Right lobe of liver (tissue), 4 donors: Measurements from ENCODE around the gene KCTD21.

ENCODE experiments used
- POLR2A ChIP-seq: fragments of 450-650 bp; IDR thresholded peaks from one replicate; pipeline ENCODE4 v1.6.1; 2017; ENCODE audit warnings: antibody characterized with exemption, mild to moderate bottlenecking
- TF ChIP-seq, protein P1 (sequence below), 4 donors: fragments of 200-600 bp in 3 of 4; fragments of 450-650 bp in 1 of 4; IDR thresholded peaks; one replicate each; pipeline versions ENCODE4 v1.5.1 to v1.8.0; 2016 to 2022; ENCODE audit warnings: antibody characterized with exemption in 4 of 4, mild to moderate bottlenecking in 2 of 4
- donor health status: DM: no; HTN: no; CAD: no.
- donor health status: DM: no; HTN: no; CAD: no.
- donor health status: DM: no; HTN: yes; CAD: no.

DNA sequence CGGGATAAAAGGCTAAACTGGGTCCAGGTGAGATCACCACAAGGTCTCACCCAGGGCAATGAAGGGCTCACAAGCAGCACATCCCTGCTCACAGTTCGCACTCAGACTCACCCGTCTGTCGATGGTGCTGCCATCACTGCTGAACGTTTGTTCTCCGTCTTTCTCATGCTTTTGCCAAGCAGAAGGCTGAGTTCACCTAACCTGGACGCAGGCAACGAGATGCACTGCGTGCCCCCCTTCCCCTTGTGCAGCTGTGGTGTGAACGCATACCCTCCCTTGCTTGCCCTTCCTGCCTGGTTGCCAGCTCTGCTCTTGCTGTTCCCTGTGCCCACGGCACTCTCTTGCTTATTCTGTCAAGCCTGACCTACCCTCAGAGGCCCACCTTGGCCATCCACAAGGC lies 18.0 kb downstream of the KCTD21 start:
- TF ChIP-seq, protein P1, sequence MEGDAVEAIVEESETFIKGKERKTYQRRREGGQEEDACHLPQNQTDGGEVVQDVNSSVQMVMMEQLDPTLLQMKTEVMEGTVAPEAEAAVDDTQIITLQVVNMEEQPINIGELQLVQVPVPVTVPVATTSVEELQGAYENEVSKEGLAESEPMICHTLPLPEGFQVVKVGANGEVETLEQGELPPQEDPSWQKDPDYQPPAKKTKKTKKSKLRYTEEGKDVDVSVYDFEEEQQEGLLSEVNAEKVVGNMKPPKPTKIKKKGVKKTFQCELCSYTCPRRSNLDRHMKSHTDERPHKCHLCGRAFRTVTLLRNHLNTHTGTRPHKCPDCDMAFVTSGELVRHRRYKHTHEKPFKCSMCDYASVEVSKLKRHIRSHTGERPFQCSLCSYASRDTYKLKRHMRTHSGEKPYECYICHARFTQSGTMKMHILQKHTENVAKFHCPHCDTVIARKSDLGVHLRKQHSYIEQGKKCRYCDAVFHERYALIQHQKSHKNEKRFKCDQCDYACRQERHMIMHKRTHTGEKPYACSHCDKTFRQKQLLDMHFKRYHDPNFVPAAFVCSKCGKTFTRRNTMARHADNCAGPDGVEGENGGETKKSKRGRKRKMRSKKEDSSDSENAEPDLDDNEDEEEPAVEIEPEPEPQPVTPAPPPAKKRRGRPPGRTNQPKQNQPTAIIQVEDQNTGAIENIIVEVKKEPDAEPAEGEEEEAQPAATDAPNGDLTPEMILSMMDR (IDR thresholded peaks at IDR 0.05): no peak
- TF ChIP-seq POLR2A: no peak
